Choroid plexus epithelial cell (primary cell): Measurements from ENCODE around the gene MTG1.

Source experiments
- DNase-seq: peaks from one replicate; pipeline ENCODE4 v3.0.0-alpha.2; 2010; ENCODE audit warnings: low read depth
- H3K4me3 ChIP-seq: 2 replicates; pipeline ENCODE4 v1.5.1; 2011; ENCODE audit warnings: low read depth, mild to moderate bottlenecking, control low read depth, low read length, moderate library complexity
- TF ChIP-seq, protein P1 (sequence below): conservative IDR thresholded peaks from 2 replicates; pipeline ENCODE4 v1.5.1; 2011; ENCODE audit warnings: low read depth, mild to moderate bottlenecking, control low read depth, inconsistent platforms, low read length, moderate library complexity

MTG1 gene

DNA sequence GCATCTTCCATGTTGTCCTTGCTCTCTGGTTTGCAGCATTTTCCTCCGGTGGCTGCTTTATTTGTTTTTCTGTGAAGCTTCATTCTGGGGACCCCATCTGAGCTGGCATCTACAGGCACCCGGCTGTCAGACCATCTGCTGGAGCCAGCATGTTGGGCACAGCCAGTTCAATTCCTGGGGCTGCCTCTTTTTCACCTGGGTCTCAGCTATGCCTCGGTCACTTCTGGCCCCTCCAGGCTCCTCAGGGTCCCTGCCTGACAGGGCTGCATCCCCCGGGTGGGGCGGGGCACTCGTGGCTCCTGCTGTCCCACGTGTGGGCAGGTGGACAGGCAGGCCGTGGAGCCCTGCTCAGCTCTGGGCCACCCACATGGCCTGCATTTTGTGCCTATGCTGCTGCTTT, 67.9 kb downstream of the MTG1 start:
- DNase-seq = no peak
- TF ChIP-seq, protein P1, sequence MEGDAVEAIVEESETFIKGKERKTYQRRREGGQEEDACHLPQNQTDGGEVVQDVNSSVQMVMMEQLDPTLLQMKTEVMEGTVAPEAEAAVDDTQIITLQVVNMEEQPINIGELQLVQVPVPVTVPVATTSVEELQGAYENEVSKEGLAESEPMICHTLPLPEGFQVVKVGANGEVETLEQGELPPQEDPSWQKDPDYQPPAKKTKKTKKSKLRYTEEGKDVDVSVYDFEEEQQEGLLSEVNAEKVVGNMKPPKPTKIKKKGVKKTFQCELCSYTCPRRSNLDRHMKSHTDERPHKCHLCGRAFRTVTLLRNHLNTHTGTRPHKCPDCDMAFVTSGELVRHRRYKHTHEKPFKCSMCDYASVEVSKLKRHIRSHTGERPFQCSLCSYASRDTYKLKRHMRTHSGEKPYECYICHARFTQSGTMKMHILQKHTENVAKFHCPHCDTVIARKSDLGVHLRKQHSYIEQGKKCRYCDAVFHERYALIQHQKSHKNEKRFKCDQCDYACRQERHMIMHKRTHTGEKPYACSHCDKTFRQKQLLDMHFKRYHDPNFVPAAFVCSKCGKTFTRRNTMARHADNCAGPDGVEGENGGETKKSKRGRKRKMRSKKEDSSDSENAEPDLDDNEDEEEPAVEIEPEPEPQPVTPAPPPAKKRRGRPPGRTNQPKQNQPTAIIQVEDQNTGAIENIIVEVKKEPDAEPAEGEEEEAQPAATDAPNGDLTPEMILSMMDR = no peak
- H3K4me3 ChIP-seq = no peak overlapping the region

DNA sequence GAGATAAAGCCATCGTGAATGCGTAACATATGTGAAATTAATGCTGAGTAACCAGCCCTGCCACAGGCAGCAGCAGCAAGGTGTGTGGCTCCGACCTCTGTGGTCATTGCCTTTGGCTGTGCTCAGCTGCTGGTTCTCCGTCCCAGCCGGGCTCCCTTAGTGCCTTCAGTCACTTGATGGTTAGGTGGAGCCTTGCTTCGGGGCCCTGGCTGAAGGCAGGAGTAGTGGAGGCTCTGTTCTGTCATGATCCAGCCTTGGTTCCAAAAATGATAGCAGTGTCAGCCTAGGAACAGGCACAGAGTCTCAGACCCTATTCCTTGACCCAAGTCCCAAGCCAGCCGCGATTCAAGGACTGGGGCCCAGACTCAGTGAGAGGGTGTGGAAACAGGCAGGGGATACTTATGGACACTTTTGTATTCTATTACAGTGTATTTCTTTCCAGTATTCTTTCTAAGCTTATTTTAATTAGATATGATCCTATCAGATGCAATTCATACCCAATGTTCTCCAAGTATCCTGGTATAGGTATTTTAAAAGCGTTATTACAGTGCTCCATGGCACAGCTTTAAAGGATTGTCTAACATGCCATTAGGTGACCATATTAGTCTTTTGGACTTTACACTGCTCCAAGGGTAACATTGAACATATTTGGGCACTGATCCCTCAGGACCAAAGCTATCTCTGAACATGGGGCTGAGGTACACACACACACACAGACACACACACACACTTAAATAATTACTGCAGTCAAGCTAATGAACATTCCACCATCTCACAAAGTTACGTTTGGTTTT, 68.8 kb downstream of the MTG1 start:
- no peak overlapping the region for H3K4me3 ChIP-seq
- TF ChIP-seq, protein P1 = no peak
- no peak for DNase-seq

DNA sequence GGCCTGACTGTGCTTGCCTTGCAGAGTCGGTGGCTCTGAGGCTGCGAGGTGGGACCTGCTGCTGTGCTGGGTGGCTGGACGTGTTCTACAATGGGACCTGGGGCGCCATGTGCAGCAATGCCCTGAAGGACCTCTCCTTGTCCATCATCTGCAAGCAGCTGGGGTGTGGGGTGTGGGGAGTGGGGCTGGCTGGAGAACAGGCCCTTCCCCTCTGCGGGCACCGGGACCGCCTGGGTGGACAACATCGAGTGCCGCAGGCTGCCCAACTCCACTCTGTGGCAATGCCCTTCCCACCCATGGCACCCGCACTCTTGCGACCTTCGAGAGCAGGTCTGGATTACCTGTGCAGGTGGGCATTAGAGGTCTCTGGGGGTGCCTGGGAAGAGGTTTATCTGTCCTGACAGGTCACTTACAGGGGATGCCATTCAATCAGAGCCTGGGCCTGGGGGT, 70.7 kb downstream of the MTG1 start:
- H3K4me3 ChIP-seq = no peak overlapping the region
- no peak for DNase-seq
- TF ChIP-seq, protein P1 = no peak

DNA sequence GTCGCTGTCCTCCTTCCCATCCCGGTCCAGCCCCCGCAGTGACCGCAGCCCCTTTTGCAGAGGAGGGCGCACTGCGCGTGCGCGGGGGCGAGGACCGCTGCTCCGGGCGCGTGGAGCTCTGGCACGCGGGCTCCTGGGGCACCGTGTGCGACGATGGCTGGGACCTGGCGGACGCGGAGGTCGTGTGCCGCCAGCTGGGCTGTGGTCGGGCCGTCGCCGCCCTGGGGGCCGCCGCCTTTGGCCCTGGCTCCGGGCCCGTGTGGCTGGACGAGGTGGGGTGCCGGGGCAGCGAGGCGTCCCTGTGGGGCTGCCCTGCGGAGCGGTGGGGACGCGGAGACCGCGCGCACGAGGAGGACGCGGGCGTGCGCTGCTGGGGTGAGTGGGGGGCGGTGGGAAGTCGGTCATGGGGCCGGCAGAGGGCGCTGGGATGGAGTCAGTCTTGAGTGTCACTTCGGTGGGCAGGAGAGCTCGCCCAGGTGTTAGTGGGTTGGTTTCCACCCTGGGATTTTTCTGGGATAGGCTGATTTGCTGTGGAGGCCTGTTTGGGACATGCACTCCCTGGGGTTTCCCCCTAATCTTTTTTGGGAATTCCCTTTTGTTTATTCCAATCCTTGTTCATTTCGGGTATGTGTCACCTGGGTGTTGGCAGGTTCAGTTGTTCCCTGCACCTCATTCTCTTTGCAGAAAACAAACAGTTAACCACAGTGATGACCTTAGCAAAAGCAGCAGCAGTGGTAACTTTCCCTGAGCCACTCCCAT, 71.4 kb downstream of the MTG1 start:
- DNase-seq = no peak
- no peak overlapping the region for H3K4me3 ChIP-seq
- TF ChIP-seq, protein P1 = no peak

DNA sequence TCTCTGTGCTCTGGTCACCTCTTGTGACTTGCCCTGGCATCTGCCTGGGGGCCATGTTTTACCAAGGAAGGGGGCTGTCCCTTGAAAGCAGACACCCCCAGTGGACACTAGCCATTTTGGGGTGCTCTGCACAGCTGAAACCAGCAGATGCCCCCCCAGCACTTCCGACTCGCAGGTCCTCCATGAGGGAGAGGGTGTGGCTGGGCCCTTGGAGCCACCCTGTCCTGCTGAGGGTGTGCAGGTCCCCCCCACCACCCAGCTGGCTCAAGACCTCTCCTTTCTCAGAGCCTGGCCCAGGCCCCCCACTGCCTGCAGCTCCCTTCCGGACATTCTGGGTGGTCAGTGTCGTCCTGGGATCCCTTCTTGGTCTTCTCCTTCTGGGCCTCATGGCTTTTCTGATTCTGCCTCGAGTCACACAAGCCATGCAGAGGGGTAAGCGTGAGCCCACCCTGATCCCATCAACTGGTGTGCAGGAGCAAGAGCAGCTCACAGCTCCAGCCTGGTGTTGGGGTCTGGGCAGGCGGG, 72.1 kb downstream of the MTG1 start:
- TF ChIP-seq, protein P1 = no peak
- no peak for DNase-seq
- H3K4me3 ChIP-seq = no peak overlapping the region

DNA sequence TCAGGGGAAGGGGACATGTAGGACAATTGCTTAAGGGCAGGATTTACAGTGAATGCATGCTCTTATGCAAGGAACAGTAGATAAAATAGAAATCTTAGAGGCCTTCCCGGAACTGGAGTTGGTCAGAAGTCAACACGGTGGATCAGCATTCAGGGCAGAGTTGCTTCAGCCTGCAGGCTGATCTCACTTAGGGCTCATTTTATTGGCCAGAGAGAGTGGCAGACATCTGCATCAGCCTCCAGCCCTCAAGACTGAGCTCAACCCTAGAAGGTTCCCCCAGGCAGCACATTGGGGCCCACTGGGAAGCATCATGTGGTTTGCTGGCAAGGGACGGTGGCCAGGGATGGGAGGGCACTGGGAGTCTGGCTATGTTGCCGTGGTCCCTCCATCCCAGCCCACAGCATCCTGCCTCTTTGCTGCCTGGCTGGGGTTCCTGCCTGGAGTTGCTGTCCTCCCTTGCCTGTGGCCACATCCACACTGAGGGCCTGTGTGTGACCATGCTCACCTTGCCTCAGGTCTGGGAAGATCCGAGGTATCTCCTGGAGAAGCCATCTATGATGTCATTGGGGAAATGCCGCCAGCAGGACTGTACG, 72.8 kb downstream of the MTG1 start:
- TF ChIP-seq, protein P1 = no peak
- no peak overlapping the region for H3K4me3 ChIP-seq
- DNase-seq = no peak
